Keratinocyte (primary cell): ENCODE results near the gene PLXNA2. TPM values are rescaled to one million over a fixed set of nuclear protein-coding genes. Genes with fewer than 3 reads are reported as not detected.

Experiments used
- DNase-seq: peaks from one replicate; pipeline ENCODE4 v3.0.0-alpha.2; 2011; ENCODE audit warnings: low read depth, missing footprints, low spot score
- FAIRE-seq: peaks from 2 replicates; lab custom pipeline; 2011; peaks lifted over from hg19 to GRCh38; lab: Jason Lieb, UNC
- H2AFZ ChIP-seq: 2 replicates; pipeline ENCODE4 v1.6.0; 2012; ENCODE audit warnings: low read length, control low read depth, inconsistent platforms; ENCODE audit not compliant: control insufficient read depth
- H3K27ac ChIP-seq: 2 replicates; pipeline ENCODE4 v1.5.1; 2011; ENCODE audit warnings: low read length; ENCODE audit not compliant: control insufficient read depth, insufficient read depth
- H3K27me3 ChIP-seq: 3 replicates; pipeline ENCODE4 v1.6.0; 2011; ENCODE audit warnings: low read length; ENCODE audit not compliant: control insufficient read depth, insufficient read depth; ENCODE audit errors: extremely low read depth
- H3K36me3 ChIP-seq, 2 experiments: 2 replicates in 1 of 2; 3 replicates in 1 of 2; pipeline ENCODE4 v1.5.1; 2011; ENCODE audit warnings: low read length in 2 of 2, mild to moderate bottlenecking in 1 of 2; ENCODE audit not compliant: control insufficient read depth in 2 of 2, insufficient read depth in 2 of 2; ENCODE audit errors: extremely low read depth in 1 of 2
- H3K4me1 ChIP-seq: 3 replicates; pipeline ENCODE4 v1.5.1; 2011; ENCODE audit warnings: low read length; ENCODE audit not compliant: control insufficient read depth, insufficient read depth; ENCODE audit errors: extremely low read depth
- H3K4me2 ChIP-seq: 3 replicates; pipeline ENCODE4 v1.6.0; 2011; ENCODE audit warnings: low read depth, low read length; ENCODE audit not compliant: control insufficient read depth, insufficient read depth; ENCODE audit errors: extremely low read depth
- H3K4me3 ChIP-seq, 3 experiments: fragments of 200-600 bp in 1 of 3; sonication (generic) in 1 of 3; 2 replicates in 2 of 3; 3 replicates in 1 of 3; pipeline ENCODE4 v1.5.1; 2011 to 2016; ENCODE audit warnings: low read length in 3 of 3, mild to moderate bottlenecking in 3 of 3, control low read depth in 2 of 3, inconsistent platforms in 1 of 3, low read depth in 1 of 3, mixed read lengths in 1 of 3, mixed run types in 1 of 3, moderate library complexity in 1 of 3; ENCODE audit not compliant: control insufficient read depth in 2 of 3, insufficient read depth in 2 of 3; ENCODE audit errors: extremely low read depth in 1 of 3
- H3K79me2 ChIP-seq: 2 replicates; pipeline ENCODE4 v1.6.0; 2012; ENCODE audit warnings: low read length; ENCODE audit not compliant: control insufficient read depth, insufficient read depth
- H3K9ac ChIP-seq: 3 replicates; pipeline ENCODE4 v1.6.0; 2011; ENCODE audit warnings: low read length; ENCODE audit not compliant: control insufficient read depth, insufficient read depth; ENCODE audit errors: extremely low read depth
- H3K9me1 ChIP-seq: 3 replicates; pipeline ENCODE4 v1.6.0; 2011; ENCODE audit warnings: low read length; ENCODE audit not compliant: control insufficient read depth, insufficient read depth; ENCODE audit errors: extremely low read depth
- H3K9me3 ChIP-seq: 2 replicates; pipeline ENCODE4 v1.5.1; 2012; ENCODE audit warnings: low read depth, low read length; ENCODE audit not compliant: control insufficient read depth
- H4K20me1 ChIP-seq: 3 replicates; pipeline ENCODE4 v1.6.0; 2011; ENCODE audit warnings: low read length; ENCODE audit not compliant: control insufficient read depth, insufficient read depth; ENCODE audit errors: extremely low read depth
- EZH2 ChIP-seq: IDR thresholded peaks from one replicate; pipeline ENCODE4 v1.6.1; 2012; ENCODE audit warnings: inconsistent platforms, mild to moderate bottlenecking, low read length, moderate library complexity
- dilution Hi-C: fragments of 300-500 bp; cut with MboI; formaldehyde crosslinking; loops from one replicate; pipeline ENCODE4 v1.7.0; 2020; ENCODE audit warnings: low sequenced_read_pairs; ENCODE audit not compliant: extremely low pct_ligation_motif_present
- polyA plus RNA-seq, 5 experiments: library from polyadenylated mRNA; depleted of rRNA in 3 of 5; stranded (reverse) in 3 of 5; stranded (forward) in 1 of 5; unstranded in 1 of 5; fragments of >200 nt; gene quantifications; 1 replicate in 1 of 5; 2 replicates in 3 of 5; 3 replicates in 1 of 5; pipeline versions ENCODE4 v1.2.1 to v1.2.3, GENCODE V29; 2011 to 2012; ENCODE audit warnings: missing spikeins in 2 of 5, low read depth in 1 of 5, low replicate concordance in 1 of 5
- TF ChIP-seq, protein P1 (sequence below), 3 experiments: IDR thresholded peaks in 1 of 3; conservative IDR thresholded peaks in 1 of 3; optimal IDR thresholded peaks in 1 of 3; 2 replicates in 2 of 3; 3 replicates in 1 of 3; pipeline versions ENCODE3 to v1.5.1; 2011; ENCODE audit warnings: low read length in 3 of 3, mild to moderate bottlenecking in 3 of 3, moderate library complexity in 2 of 3, control low read depth in 1 of 3, inconsistent platforms in 1 of 3; ENCODE audit not compliant: insufficient read depth in 2 of 3; ENCODE audit errors: extremely low read depth in 1 of 3

The PLXNA2 gene
- polyA plus RNA-seq, 1 donor (not counting 4 experiments of a cell fraction or from before 2014, with no cell fraction given): 6.7 TPM

- Histone ChIP-seq H3K9ac (no peak overlapping the region), H3K27ac (no peak overlapping the region), H3K4me3 (no peak overlapping the region), H3K36me3 (no peaks in the 10 kb centered on the region), H3K27me3 (peaks cover 6% of the 10 kb centered on the region), H4K20me1 (no peaks in the 10 kb centered on the region), H3K4me2 (no peak overlapping the region), H3K4me1 (no peaks in the 10 kb centered on the region), H2AFZ (no peak overlapping the region), H3K79me2 (no peaks in the 10 kb centered on the region), H3K9me3 (no peaks in the 10 kb centered on the region), H3K9me1 (no peaks in the 10 kb centered on the region)
- DNase-seq: no peak
- dilution Hi-C loops: no loop called here
- TF ChIP-seq EZH2: no peak
- TF ChIP-seq, protein P1, sequence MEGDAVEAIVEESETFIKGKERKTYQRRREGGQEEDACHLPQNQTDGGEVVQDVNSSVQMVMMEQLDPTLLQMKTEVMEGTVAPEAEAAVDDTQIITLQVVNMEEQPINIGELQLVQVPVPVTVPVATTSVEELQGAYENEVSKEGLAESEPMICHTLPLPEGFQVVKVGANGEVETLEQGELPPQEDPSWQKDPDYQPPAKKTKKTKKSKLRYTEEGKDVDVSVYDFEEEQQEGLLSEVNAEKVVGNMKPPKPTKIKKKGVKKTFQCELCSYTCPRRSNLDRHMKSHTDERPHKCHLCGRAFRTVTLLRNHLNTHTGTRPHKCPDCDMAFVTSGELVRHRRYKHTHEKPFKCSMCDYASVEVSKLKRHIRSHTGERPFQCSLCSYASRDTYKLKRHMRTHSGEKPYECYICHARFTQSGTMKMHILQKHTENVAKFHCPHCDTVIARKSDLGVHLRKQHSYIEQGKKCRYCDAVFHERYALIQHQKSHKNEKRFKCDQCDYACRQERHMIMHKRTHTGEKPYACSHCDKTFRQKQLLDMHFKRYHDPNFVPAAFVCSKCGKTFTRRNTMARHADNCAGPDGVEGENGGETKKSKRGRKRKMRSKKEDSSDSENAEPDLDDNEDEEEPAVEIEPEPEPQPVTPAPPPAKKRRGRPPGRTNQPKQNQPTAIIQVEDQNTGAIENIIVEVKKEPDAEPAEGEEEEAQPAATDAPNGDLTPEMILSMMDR (optimal IDR thresholded peaks at IDR 0.05 in 1 of 3, IDR thresholded peaks at IDR 0.05 in 1 of 3, conservative IDR thresholded peaks at IDR 0.05 in 1 of 3; ENCODE audit: extremely low read depth in 1 of 3, insufficient read depth in 2 of 3, low read length in 3 of 3): no peak
- no peak for FAIRE-seq
Measured at GRCh38 chr1:207996636-207997035, 247.5 kb downstream of the PLXNA2 start.

DNA sequence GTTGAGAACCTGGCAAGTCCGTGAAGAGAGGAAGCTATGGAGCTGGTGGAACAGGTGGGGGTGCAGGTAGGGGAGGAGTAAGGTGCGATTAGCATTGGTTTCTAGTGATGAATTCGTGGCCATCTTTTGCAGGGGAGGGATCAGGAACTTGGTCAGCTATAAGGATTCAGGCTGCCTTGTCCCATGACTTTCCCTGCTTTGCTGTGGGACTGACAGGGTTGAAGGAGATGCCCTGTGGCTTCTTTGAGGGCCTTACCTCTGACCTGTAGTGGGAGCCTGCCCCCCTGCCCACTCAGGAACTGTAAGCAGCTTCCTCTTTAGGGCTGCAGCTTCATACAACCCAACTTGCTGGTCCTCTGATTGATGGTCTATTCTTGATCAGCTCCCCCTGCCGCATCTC lies 248.6 kb downstream of the PLXNA2 start:
- Histone ChIP-seq H3K79me2 (no peaks in the 10 kb centered on the region), H3K9me1 (no peaks in the 10 kb centered on the region), H3K27ac (no peak overlapping the region), H3K36me3 (no peaks in the 10 kb centered on the region), H2AFZ (no peak overlapping the region), H3K4me3 (no peak overlapping the region), H4K20me1 (no peaks in the 10 kb centered on the region), H3K27me3 (peaks cover 8% of the 10 kb centered on the region), H3K9ac (no peak overlapping the region), H3K4me1 (no peaks in the 10 kb centered on the region), H3K9me3 (no peaks in the 10 kb centered on the region), H3K4me2 (no peak overlapping the region)
- dilution Hi-C loops: no loop called here
- FAIRE-seq (no peak), DNase-seq (no peak)
- no peak for TF ChIP-seq EZH2
